HG03521 (cell line): ENCODE data around the gene EREG.

Experiments
- ATAC-seq: cut with Tn5 transposase; IDR thresholded peaks from one replicate; pipeline ENCODE4 v1.9.1; 2021; ENCODE audit warnings: mild to moderate bottlenecking, moderate library complexity; ENCODE audit not compliant: unreplicated experiment

EREG gene

GRCh38 chr4:74364652-74365491 lies at the start of gene EREG:
TSS of gene EREG (plus strand) at chr4:74365145. CDS start at chr4:74365309, 164 bp downstream.
- peak; percentile 38 for ATAC-seq

GRCh38 chr4:74315376-74315775 lies 49.6 kb upstream of the EREG start:
- ATAC-seq: no peak

GRCh38 chr4:74316397-74316796 lies 48.5 kb upstream of the EREG start:
- no peak for ATAC-seq

GRCh38 chr4:74317616-74318246 lies 47.2 kb upstream of the EREG start:
- ATAC-seq: no peak

- no peak for ATAC-seq
Observed at GRCh38 chr4:74318276-74318675, 46.7 kb upstream of the EREG start.

GRCh38 chr4:74319470-74319869 lies 45.5 kb upstream of the EREG start:
- no peak for ATAC-seq

GRCh38 chr4:74320559-74321118 lies 44.3 kb upstream of the EREG start:
- peak; percentile 83 for ATAC-seq

- no peak for ATAC-seq
Observed at GRCh38 chr4:74322301-74322700, 42.6 kb upstream of the EREG start.

- no peak for ATAC-seq
Observed at GRCh38 chr4:74323663-74324062, 41.3 kb upstream of the EREG start.

GRCh38 chr4:74324262-74324661 lies 40.7 kb upstream of the EREG start:
- ATAC-seq: no peak

GRCh38 chr4:74325886-74326285 lies 39.1 kb upstream of the EREG start:
- ATAC-seq: no peak

GRCh38 chr4:74327762-74328161 lies 37.2 kb upstream of the EREG start:
- ATAC-seq: no peak

- no peak for ATAC-seq
Observed at GRCh38 chr4:74328501-74328900, 36.4 kb upstream of the EREG start.

- no peak for ATAC-seq
Observed at GRCh38 chr4:74329307-74329706, 35.6 kb upstream of the EREG start.

- no peak for ATAC-seq
Observed at GRCh38 chr4:74330295-74330750, 34.6 kb upstream of the EREG start.

- no peak for ATAC-seq
Observed at GRCh38 chr4:74331252-74331651, 33.7 kb upstream of the EREG start.

GRCh38 chr4:74331944-74332343 lies 33.0 kb upstream of the EREG start:
- ATAC-seq: no peak

GRCh38 chr4:74334636-74335035 lies 30.3 kb upstream of the EREG start:
- ATAC-seq: no peak

- peak; percentile 80 for ATAC-seq
Observed at GRCh38 chr4:74335341-74336021, 29.5 kb upstream of the EREG start.

- ATAC-seq: no peak
Observed at GRCh38 chr4:74338792-74339333, 26.1 kb upstream of the EREG start.

GRCh38 chr4:74339501-74339900 lies 25.4 kb upstream of the EREG start:
- ATAC-seq: no peak
